ELR (cell line): ENCODE measurements around the gene ANKRD52.
"Not testable (repeated sequence)": the region's sequence is repeated elsewhere in the genome, so short reads cannot be mapped to it uniquely, and the experiment has no call there.

Source experiments
- DNase-seq: peaks from one replicate; pipeline ENCODE4 v3.0.0-alpha.2; 2015; ENCODE audit warnings: low read depth

ANKRD52 gene

DNA sequence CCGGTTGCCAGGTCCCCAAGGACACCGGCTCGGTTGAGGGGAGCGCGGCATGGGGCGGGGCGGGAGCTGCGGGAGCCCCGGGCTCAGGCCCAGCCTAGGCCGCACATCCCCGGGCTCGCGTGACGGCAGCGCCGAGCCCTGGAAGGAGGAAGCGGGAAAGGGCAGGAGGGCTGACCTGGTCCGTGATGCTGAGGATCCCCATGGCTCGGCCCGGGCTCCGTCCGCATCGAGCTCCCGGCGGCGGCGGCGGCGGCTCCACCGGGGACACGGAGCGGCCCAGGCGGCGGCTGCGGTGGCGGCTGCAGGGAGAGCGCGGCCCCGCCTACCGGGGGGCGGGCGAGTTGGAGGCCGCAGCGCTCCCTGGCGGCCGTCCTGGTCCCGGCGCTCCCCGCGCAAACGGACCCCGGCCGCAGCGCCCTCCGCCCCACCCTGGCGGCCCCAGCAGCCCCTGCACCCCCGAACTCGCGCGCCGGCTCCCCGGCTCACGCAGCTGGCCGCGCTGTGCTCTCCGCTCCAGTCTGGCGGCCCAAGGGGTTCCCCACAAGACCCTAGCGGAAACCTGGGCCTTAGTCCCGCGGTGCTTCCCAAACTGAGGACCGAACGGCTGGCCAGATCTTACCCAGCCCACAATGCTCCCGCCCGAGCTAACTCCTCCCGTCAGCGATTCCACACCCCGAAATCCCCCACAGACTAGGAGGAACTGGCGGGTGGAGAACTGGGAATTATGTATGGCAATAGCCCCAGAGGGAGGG is at the start of gene ANKRD52:
Gene ANKRD52, minus strand, starts transcription at position 317 of the 752 bp plus-strand sequence. Its CDS starts 115 bp downstream, at position 202.
- peak; percentile 84 for DNase-seq

DNA sequence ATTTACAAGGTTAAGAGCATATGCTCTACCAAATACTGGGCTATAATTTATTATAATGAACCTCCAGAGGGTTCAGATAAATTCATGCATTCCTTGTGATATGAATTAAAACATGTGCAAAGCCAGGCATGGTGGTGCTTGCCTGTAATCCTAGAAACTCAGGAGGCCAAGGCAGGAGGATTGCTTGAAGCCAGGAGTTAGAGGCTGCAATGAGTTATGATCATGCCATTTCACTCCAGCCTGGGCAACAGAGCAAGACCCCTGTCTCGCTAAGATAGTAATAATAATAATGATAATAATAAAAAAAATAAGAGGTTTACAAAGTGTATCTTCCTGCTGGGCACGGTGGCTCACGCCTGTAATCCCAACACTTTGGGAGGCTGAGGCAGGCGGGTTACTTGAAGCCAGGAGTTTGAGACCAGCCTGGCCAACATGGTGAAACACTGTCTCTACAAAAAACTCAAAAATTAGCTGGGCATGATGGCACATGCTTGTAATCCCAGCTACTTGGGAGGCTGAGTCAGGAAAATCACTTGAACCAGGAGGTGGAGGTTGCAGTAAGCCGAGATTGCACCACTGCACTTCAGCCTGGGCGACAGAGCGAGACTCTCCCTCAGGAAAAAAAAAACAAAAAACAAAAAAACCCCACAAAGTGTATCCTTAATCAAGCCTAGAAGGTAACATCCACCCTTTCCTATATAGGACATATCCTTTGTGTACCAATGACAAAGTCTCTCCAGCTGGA is 49.2 kb upstream of the ANKRD52 start:
- no peak for DNase-seq

DNA sequence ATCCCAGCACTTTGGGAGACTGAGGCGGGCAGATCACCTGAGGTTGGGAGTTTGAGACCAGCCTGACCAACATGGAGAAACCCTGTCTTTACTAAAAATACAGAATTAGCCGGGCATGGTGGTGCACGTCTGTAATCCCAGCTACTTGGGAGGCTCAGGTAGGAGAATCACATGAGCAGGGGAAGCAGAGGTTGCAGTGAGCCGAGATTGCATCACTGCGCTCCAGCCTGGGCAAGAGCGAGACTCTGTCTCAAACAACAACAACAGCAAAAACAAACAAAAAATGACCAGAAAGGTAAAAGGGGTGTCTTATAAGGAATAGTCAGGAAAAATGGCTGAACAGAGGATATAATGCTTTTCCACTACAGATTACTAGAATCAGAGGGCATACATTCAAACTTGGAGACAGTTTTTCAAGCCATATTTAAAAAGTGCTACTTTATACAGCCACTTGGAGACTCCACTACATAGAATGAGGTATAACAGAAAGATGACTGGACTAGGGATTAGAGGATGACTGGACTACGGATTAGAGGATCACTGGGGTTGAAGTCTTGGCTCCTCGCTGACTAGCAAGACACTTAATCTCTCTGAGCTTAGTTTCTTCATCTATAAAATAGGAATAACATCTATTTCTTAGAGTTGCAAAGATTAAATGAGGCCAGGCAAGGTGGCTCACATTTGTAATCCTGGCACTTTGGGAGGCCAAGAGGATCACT is 46.8 kb upstream of the ANKRD52 start:
- no peak for DNase-seq

DNA sequence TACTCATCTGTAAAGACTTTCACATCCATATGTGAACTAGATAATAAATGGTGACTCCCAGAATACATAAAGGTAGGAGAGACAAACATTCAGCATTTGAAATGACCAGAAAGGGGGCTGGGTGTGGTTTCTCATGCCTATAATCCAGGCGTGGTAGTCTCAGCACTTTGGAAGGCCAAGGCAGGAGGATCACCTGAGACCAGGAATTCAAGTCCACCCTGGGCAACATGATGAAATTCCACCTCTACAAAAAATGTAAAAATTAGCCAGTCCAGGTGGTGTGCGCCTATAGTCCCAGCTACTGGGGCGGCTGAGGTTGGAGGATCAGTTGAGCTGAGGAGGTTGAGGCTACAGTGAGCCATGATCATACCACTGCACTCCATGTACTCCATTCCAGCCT is 46.1 kb upstream of the ANKRD52 start:
- no peak for DNase-seq

DNA sequence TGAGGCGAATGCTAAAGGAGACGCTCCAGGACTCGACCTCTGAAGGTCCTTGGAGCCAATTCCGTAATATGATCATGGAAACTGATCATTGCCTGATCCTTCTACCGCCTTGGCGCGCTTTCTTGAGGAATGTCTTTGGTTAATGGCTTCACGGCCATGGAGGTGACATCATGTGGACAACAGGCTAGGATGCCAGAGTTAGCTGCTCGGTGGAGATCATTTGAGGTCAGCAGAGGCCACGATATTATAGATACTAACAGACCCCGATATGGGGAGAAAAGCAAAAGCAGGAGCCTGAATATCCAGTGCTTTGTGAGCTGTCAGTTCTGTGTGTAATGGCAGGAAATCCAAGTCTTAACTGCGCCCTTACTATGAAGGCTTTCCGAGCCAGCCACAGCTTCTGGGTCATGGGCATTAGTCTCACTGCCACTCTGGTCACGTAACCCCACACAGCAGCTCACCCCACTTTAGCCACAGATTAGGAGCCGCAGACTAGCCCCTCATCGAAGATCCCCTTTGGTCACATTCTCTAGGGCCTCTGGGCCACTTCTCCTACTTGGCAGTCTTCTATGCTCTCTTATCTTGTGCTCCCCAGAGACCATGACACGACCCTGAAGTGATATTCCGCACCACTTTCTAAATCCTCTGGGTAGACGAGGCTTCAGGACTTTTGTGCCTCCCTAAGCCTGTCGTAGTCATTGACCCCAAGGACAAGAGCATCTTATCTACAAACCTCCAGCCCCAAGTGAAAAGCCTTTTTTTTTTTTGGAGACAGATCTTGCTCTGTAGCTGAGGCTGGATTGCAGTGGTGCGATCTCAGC is 42.7 kb upstream of the ANKRD52 start:
- no peak for DNase-seq

DNA sequence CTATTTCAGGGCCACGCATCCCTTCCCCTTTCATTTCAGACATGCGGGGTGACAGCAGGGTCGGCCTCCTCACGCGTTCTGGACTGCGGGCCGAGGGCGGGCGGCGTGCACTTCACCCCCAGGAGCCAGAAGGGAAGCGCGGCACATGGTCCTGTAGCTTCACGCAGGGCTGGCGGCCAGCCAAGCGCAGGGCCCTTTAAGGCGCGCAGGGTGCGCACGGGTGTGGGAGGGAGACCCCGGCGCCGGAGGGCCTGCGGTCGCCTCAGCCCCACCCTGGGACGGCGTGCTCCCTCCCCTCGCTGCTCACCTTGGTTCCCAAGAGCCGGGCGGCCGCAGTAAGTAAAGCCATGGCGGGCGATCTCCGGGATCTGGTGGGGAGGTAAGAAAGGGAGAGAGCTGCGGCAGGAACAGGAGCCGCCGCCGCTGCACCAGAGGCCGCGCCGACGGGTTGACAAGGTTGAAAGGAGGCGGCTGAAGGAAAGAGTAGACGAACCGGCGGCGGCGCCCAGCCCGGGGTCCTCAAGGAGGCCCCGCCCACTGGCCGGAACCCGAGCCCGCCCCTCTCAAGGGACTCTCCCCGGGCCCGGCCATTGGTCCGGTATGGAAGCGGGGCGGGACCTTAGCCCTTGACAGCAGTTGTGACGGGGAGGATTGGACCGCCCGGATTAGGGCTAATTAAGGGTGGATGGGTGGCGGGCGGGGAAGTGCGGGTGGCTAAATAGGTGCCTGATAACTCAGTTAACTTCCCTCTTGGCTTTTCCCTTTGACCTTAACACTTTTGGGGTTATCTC is 41.9 kb upstream of the ANKRD52 start, which contains the start of gene CS:
Gene CS, minus strand, starts transcription at position 478 of the 791 bp plus-strand sequence. Its CDS starts 129 bp downstream, at position 349.
- peak; percentile 100 for DNase-seq

DNA sequence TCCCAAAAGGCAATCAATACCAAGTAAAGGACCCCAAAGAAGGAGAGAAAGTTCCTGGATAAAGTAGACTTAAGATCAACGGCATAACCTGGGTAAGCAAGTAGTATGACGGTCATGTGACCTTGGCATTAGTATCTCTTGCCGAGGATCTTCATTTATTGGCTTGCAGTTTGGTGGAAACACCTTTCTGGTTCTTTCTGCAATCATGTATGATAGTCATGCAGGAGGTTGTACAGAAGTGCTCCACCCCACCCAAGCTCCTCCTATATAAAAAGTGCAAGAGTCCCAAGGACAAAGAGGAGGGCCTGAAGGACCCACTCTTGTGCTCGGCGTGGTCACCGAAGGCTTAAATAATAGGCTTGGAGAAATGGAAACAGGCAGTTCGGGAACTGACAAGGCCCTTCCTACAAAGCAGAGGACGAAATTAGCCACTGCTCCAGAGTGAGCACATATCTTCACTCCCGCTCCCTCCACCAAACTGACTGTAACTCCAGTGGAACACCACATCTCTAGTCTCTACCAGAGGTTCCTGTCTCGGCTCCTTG is 41.2 kb upstream of the ANKRD52 start:
- peak; percentile 45 for DNase-seq

DNA sequence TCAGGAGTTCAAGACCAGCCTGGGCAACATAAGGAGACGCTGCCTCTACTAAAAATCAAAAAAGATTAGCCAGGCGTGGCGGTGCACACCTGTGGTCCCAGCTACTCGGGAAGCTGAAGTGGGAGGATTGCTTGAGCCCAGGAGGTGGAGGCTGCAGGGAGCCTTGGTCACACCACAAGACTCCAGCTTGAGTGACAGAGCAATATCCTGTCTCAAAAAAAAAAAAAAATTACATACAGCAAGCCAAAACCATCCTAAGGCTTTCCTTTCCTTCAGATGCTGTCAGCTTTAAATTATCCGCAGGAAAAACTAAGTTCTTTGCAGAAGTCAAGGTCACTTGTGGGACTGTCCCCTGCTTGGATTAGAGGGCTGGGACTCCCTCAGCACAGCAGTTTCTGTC is 40.6 kb upstream of the ANKRD52 start:
- DNase-seq: no peak

DNA sequence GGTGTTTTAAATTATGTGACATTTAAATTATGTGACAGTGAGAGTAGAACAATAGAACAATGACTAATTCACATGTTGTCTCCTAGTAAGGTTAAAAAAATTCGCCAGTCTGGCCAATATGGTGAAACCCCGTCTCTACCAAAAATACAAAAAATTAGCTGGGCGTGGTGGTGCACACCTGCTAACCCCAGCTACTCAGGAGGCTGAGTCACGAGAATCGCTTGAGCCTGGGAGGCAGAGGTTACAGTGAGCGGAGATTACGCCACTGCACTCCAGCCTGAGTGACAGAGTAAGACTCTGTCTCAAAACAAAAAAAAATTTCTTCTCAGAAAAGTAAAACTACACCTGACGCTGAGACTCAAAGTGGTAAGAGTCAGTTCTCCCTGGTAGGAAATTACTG is 39.2 kb upstream of the ANKRD52 start:
- no peak for DNase-seq

DNA sequence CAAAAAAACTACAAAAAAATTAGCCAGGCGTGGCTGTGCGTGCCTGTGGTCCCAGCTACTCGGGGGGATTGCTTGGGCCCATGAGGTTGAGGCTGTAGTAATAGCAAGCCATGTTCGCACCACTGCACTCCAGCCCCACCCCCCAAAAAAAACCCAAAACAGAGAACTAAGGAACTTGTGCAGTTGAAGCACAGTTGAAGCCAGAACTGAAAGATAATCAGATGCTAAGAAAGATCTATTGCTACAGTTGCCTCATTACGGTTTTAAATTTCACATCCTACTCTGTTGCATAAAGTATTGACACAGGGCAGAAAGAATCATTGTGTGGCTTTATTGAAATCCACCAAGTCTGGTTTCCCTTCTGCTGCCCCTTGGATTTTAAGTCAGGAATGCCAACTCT is 38.1 kb upstream of the ANKRD52 start:
- DNase-seq: no peak

DNA sequence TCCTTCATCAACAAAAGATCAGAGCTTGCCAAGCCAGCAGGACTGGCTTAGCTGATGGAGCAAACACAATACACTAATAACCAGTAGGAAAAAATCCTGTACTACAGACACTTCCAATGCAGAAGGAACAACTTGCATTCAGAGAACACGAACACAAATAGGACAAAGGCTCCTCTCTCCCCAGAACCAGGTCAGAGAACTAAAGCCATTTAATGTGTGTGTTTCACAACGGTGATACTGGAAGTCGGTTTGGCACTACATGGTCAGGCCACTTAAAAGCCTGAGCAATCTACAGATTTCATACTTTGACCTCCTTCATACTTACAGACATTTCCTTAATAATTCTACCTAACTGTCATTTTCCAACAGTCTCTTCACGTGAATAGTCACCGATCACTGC is 35.6 kb upstream of the ANKRD52 start:
- DNase-seq: no peak

DNA sequence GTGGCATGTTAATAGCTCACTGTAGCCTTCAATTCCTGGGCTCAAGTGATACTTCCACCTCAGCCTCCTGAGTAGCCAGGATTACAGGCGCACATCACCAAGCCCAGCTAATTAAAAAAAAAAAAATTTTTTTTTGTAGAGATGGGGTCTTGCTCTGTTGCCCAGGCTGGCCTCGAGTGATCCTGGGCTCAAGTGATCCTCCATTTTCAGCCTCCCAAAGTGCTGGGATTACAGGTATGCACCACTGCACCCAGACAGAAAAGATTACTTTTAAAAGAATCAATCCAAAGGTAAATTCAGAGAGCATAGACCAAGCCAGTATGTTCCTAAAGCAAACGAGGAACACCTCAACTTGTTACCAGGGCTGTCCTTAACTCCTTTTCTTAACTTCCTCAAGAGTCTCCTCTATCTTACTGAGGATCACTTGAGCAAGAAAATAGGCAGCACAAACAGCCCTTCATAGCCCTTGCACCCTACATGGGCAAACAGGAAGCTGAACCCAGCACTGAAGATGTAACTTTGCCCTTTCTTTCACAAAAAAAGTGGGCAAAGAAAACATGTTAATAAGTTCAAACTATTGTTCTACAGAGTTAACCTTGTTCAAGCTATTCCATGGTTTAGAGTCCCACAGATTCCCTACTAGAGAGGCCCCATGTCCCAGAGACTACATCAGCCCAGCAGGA is 30.7 kb upstream of the ANKRD52 start:
- no peak for DNase-seq

DNA sequence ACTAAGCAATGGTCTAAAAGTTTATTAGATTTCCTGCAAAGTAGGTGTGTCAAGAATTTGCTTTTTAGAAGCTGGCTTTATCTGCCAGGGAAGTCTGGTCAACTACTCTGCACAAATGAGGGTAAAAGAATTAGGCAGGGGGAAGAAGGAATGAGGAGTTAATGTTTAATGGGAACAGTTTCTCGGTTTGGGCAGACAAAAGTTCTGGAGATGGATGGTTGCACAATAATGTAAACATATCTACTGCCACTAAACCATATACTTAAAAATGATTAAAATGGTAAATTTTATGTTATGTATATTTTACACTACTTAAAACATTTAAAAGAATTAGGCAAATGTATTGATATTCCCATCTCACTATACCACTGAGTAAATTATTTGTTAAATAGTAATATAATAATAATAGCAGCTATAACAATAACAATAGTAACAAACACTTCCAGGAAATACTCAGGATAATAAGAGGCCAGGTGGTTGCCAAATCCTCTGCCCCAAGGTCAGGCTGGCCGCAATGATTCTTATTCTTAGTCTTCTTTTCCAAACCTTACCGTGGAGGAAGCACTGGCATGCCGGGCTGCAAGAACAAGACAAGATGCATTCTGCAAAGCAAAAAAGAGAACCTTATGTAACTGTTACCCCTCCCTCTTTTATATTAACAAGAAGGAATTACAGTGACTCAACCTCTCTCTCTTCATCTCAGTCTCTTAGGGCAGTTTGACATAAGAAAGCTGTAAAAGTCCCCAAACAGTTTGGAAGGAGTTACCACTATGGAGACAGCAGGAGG is 28.1 kb upstream of the ANKRD52 start:
- no peak for DNase-seq

DNA sequence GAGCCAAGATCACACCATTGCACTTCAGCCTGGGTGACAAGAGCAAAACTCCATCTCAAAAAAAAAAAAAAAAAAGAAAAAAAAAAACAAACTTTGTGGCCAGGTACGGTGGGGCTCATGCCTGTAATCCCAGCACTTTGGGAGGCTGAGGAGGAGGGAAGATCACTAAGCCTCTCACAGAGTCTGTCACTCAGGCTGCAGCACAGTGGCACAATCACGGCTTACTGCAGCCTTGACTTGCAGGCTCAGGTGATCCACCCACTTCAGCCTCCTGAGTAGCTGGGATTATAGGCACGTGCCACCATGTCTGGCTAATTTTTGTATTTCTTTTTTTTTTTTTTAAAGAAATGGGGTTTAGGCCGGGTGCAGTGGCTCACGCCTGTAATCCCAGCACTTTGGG is 26.1 kb upstream of the ANKRD52 start:
- DNase-seq: not testable (repeated sequence)

DNA sequence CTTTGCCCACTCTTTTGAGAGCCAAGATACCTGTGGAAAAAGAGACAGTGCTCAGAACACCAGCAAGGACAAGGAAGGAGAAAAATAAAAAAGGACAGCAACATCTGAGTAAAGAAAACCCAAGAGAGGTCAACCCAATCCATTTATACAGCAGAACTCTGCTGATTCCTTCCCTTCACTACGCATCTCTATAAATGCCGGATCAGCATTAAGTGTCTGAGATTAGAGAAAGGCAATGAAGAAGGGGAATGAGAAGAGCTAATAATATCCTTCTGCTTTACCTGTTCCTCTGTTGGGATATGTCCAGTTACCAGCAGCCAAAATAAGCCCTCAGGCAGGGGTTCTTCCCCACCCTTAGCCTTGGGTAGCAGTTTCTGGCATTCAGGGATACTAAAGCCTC is 24.4 kb upstream of the ANKRD52 start:
- DNase-seq: no peak

DNA sequence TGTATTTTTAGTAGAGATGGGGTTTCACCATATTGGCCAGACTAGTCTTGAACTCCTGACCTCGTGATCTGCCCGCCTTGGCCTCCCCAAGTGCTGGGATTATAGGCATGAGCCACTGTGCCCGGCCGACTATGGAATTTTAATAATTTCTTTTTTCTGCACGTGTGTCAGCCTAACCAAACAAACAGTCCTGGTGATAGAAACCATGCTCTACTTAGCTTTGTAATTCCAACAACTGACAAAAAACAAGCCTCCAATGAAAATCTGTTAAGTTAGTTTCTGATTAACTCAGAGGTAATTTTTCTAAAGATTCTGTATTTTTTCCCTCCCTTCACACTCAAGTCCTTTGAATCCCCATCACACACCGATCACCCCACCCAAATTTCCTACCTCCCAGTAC is 23.8 kb upstream of the ANKRD52 start:
- DNase-seq: no peak

DNA sequence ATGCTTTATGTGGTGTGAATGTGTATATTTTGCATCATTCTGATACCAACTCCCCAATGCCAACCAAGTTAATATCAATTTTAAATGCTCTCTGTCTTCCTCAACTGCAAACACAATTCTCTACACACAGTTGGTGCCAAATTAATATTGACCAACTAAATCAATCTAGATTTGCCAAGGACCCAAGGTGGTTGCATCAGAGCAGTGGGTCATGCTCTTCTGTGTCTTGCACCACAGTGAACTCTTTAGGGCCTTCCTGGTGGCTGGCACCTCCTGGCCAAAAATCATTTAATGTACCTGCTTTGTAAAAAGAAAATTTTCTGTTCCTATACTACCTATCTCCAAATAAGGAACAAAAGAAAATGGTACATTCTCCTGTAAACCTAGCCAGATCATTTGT is 22.7 kb upstream of the ANKRD52 start:
- DNase-seq: no peak

DNA sequence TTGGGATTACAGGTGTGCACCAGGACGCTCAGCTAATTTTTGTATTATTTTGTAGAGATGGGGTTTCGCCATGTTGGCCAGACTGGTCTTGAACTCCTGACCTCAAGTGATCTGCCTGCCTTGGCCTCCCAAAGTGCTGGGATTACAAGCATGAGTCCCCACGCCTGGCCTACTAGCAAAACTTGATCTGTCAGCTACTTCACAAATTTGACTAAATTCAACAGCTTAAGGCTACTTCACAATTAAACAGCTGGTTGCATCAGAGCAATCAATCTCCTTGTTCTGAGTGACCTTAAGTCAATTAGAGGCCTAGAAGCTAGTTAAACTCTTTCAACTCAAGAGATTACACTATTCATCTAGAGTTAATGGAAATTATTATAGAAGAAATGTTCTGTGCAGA is 20.7 kb upstream of the ANKRD52 start:
- no peak for DNase-seq

DNA sequence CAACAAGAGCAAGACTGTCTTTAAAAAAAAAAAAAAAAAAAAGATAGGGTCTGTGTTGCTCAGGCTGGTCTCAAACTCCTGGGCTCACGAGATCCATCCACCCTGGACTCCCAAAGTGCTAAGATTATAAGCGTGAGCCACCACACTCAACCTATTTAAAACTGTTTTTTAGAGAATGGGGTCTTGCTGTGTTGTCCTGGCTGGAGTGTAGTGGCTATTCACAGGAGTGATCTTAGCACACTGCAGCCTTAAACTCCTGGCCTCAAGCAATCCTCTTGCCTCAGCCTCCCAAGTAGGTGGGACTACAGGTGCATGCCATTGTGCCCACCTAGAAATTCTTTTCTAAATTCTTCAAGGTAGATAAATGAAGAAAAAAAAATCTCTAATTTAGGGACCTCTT is 16.1 kb upstream of the ANKRD52 start:
- no peak for DNase-seq
